ENCODE results near the gene SLC25A43. TPM values are rescaled to one million over a fixed set of nuclear protein-coding genes. Genes with fewer than 3 reads are reported as not detected.
"Not testable (repeated sequence)": the region's sequence is repeated elsewhere in the genome, so short reads cannot be mapped to it uniquely, and the experiment has no call there.

SLC25A43 gene
- polyA plus RNA-seq, 1 of the 3 experiments (the other 2 are of a cell fraction), result 13.2 TPM

DNA sequence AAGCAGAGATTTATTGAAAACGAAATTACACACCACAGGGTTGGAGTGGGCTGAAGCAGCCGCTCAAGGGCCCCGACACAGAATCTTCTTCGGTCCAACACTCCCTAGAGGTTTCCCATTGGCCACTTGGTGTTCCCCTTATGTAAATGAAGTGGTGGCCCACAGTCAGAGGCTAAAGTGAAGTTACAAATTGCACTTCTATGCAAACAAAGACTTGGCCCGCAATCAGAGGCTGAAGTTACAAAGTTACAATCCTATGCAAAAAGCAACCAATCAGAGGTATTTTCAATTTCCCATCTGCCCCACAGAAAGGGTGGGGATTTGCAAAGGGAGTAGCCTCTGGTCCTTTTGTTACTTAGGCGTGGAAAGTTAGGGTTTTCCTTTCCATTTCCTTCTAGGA, 35.7 kb upstream of the SLC25A43 start:
- POLR2A ChIA-PET, result no interaction called here
- Histone ChIP-seq H3K79me2 (ENCODE audit: insufficient read depth) (no peaks in the 10 kb centered on the region), H4K20me1 (ENCODE audit: insufficient read depth) (no peaks in the 10 kb centered on the region), H3K9me2 (no peaks in the 10 kb centered on the region), H3K9me3 (no peaks in the 10 kb centered on the region), H3K27ac (ENCODE audit: low read depth in 2 of 2, low read length in 1 of 2) (no peak overlapping the region), H3K4me3 (ENCODE audit: low read depth in 2 of 2, low read length in 1 of 2) (no peak overlapping the region), H2AFZ (ENCODE audit: low read depth) (no peak overlapping the region), H3K36me3 (replicated peaks in 1 of 2; ENCODE audit: control insufficient read depth in 1 of 2, insufficient read depth in 2 of 2, low read length in 1 of 2) (no peaks in the 10 kb centered on the region), H3K27me3 (ENCODE audit: insufficient read depth) (peaks cover 14% of the 10 kb centered on the region; the same call in 1 of the 2 replicates), H3F3A (replicated peaks; ENCODE audit: insufficient read depth) (no peaks in the 10 kb centered on the region), H3K4me1 (ENCODE audit: control insufficient read depth in 1 of 2, insufficient read depth in 2 of 2, low read depth in 1 of 2, low read length in 1 of 2) (no peaks in the 10 kb centered on the region), H3K4me2 (no peak overlapping the region), H3K9ac (no peak overlapping the region)
- TF ChIP-seq FOXJ3 (CRISPR knock-in tag; IDR thresholded peaks at IDR 0.05), result no peak
- TF ChIP-seq RFX5 (IDR thresholded peaks at IDR 0.05; ENCODE audit: low read length), result no peak
- TF ChIP-seq GABPA (IDR thresholded peaks at IDR 0.05; ENCODE audit: low read depth), result no peak
- TF ChIP-seq, protein P1, sequence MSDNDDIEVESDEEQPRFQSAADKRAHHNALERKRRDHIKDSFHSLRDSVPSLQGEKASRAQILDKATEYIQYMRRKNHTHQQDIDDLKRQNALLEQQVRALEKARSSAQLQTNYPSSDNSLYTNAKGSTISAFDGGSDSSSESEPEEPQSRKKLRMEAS (IDR thresholded peaks at IDR 0.05; ENCODE audit: low read depth), result no peak
- no peak for TF ChIP-seq RAD21 (IDR thresholded peaks at IDR 0.05; ENCODE audit: low read length)
- TF ChIP-seq MXI1 (IDR thresholded peaks at IDR 0.05; ENCODE audit: low read depth, low read length), result no peak
- no peak for TF ChIP-seq NFIC (IDR thresholded peaks at IDR 0.05; ENCODE audit: borderline replicate concordance)
- TF ChIP-seq, protein P2, sequence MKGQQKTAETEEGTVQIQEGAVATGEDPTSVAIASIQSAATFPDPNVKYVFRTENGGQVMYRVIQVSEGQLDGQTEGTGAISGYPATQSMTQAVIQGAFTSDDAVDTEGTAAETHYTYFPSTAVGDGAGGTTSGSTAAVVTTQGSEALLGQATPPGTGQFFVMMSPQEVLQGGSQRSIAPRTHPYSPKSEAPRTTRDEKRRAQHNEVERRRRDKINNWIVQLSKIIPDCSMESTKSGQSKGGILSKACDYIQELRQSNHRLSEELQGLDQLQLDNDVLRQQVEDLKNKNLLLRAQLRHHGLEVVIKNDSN (IDR thresholded peaks at IDR 0.05; ENCODE audit: borderline replicate concordance, low read depth), result no peak
- no peak for TF ChIP-seq FOSL2 (IDR thresholded peaks at IDR 0.05; ENCODE audit: borderline replicate concordance, low read depth)
- no peak for TF ChIP-seq SIN3A (IDR thresholded peaks at IDR 0.05; ENCODE audit: borderline replicate concordance, low read depth, low read length)
- TF ChIP-seq YY1 (IDR thresholded peaks at IDR 0.05; ENCODE audit: low read depth), result no peak
- no peak for TF ChIP-seq FOXM1 (IDR thresholded peaks at IDR 0.05; ENCODE audit: low read depth)
- no peak for TF ChIP-seq EZH2phosphoT487 (IDR thresholded peaks at IDR 0.05; ENCODE audit: borderline replicate concordance, low read depth)
- TF ChIP-seq, protein P3, sequence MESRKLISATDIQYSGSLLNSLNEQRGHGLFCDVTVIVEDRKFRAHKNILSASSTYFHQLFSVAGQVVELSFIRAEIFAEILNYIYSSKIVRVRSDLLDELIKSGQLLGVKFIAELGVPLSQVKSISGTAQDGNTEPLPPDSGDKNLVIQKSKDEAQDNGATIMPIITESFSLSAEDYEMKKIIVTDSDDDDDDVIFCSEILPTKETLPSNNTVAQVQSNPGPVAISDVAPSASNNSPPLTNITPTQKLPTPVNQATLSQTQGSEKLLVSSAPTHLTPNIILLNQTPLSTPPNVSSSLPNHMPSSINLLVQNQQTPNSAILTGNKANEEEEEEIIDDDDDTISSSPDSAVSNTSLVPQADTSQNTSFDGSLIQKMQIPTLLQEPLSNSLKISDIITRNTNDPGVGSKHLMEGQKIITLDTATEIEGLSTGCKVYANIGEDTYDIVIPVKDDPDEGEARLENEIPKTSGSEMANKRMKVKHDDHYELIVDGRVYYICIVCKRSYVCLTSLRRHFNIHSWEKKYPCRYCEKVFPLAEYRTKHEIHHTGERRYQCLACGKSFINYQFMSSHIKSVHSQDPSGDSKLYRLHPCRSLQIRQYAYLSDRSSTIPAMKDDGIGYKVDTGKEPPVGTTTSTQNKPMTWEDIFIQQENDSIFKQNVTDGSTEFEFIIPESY (IDR thresholded peaks at IDR 0.05; ENCODE audit: borderline replicate concordance, low read depth), result no peak
- TF ChIP-seq, protein P4, sequence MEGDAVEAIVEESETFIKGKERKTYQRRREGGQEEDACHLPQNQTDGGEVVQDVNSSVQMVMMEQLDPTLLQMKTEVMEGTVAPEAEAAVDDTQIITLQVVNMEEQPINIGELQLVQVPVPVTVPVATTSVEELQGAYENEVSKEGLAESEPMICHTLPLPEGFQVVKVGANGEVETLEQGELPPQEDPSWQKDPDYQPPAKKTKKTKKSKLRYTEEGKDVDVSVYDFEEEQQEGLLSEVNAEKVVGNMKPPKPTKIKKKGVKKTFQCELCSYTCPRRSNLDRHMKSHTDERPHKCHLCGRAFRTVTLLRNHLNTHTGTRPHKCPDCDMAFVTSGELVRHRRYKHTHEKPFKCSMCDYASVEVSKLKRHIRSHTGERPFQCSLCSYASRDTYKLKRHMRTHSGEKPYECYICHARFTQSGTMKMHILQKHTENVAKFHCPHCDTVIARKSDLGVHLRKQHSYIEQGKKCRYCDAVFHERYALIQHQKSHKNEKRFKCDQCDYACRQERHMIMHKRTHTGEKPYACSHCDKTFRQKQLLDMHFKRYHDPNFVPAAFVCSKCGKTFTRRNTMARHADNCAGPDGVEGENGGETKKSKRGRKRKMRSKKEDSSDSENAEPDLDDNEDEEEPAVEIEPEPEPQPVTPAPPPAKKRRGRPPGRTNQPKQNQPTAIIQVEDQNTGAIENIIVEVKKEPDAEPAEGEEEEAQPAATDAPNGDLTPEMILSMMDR (IDR thresholded peaks at IDR 0.05), result no peak
- WGBS (ENCODE audit: low lambda C conversion rate), result 37% methylated on average over 5 of the region's 6 CpGs
- DNase-seq, result no peak
- CTCF ChIA-PET, result interaction anchor here (0.6 kb wide), 1 partner anchor 541 kb away, joined by 3 read pairs; no protein-coding TSS in a partner anchor

DNA sequence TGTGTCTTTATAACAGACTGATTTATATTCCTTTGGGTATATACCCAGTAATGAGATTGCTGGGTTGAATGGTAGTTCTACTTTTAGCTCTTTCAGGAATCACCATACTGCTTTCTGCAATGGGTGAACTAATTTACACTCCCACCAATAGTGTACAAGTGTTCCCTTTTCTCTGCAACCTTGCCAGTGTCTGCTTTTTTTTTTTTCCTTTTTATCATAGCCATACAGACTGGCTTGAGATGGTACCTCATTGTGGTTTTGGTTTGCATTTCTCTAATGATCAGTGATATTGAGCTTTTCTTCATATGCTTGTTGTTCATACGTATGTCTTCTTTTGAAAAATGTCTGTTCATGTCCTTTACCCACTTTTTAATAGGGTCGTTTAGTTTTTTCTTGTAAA, 27.3 kb upstream of the SLC25A43 start:
- H4K20me1 ChIP-seq (ENCODE audit: insufficient read depth); H3K27ac ChIP-seq (ENCODE audit: low read depth in 2 of 2, low read length in 1 of 2); H3K9ac ChIP-seq; H3F3A ChIP-seq (replicated peaks; ENCODE audit: insufficient read depth); CTCF ChIA-PET; H3K4me3 ChIP-seq (ENCODE audit: low read depth in 2 of 2, low read length in 1 of 2); H3K79me2 ChIP-seq (ENCODE audit: insufficient read depth); H3K9me3 ChIP-seq; H3K27me3 ChIP-seq (ENCODE audit: insufficient read depth); H3K9me2 ChIP-seq; H3K4me1 ChIP-seq (ENCODE audit: control insufficient read depth in 1 of 2, insufficient read depth in 2 of 2, low read depth in 1 of 2, low read length in 1 of 2); DNase-seq; POLR2A ChIA-PET; H3K36me3 ChIP-seq (replicated peaks in 1 of 2; ENCODE audit: control insufficient read depth in 1 of 2, insufficient read depth in 2 of 2, low read length in 1 of 2): not testable (repeated sequence)
- WGBS (ENCODE audit: low lambda C conversion rate), result 23% methylated on average over 2 of the region's 2 CpGs
- Histone ChIP-seq H3K4me2 (peak overlapping the region; percentile 79; the same call in 1 of the 2 replicates), H2AFZ (ENCODE audit: low read depth) (peak overlapping the region; percentile 95)
